ENCODE results near the gene MYF5.

The MYF5 gene

GRCh38 chr12:80721326-80721725 is 4.6 kb downstream of the MYF5 start:
- Histone ChIP-seq H2AFZ (ENCODE audit: low read depth, low read length) (no peak overlapping the region), H3K27ac (ENCODE audit: low read length) (no peak overlapping the region), H3K4me3 (ENCODE audit: low read depth in 1 of 2, low read length in 2 of 2) (no peak overlapping the region), H3K9me3 (ENCODE audit: insufficient read depth, low read length, severe bottlenecking) (no peaks in the 10 kb centered on the region), H3K4me2 (ENCODE audit: insufficient read depth, low read length) (no peak overlapping the region), H4K20me1 (ENCODE audit: insufficient read depth, low read length) (no peaks in the 10 kb centered on the region), H3K36me3 (ENCODE audit: insufficient read depth, low read length) (no peaks in the 10 kb centered on the region), H3K4me1 (ENCODE audit: insufficient read depth, low read length) (no peaks in the 10 kb centered on the region), H3K27me3 (ENCODE audit: insufficient read depth, low read length, poor library complexity) (no peaks in the 10 kb centered on the region), H3K79me2 (ENCODE audit: insufficient read depth, low read length) (no peaks in the 10 kb centered on the region), H3K9ac (ENCODE audit: low read depth, low read length) (no peak overlapping the region)
- TF ChIP-seq EZH2 (IDR thresholded peaks at IDR 0.05; ENCODE audit: borderline replicate concordance, low read depth, low read length, severe bottlenecking) (no peak), CTCF (IDR thresholded peaks at IDR 0.05; ENCODE audit: borderline replicate concordance, extremely low read depth, low read length, poor library complexity, severe bottlenecking) (no peak)
- ATAC-seq (ENCODE audit: insufficient read depth, low read depth) (no peak), DNase-seq (no peak)

GRCh38 chr12:80745851-80746505 is 29.3 kb downstream of the MYF5 start:
- H3K9ac ChIP-seq (ENCODE audit: low read depth, low read length), result no peak overlapping the region
- no peaks in the 10 kb centered on the region for H3K27me3 ChIP-seq (ENCODE audit: insufficient read depth, low read length, poor library complexity)
- H3K79me2 ChIP-seq (ENCODE audit: insufficient read depth, low read length), result no peaks in the 10 kb centered on the region
- H2AFZ ChIP-seq (ENCODE audit: low read depth, low read length), result no peak overlapping the region
- H3K4me1 ChIP-seq (ENCODE audit: insufficient read depth, low read length), result no peaks in the 10 kb centered on the region
- no peak overlapping the region for H3K4me3 ChIP-seq (ENCODE audit: low read depth in 1 of 2, low read length in 2 of 2)
- H3K4me2 ChIP-seq (ENCODE audit: insufficient read depth, low read length), result no peak overlapping the region
- TF ChIP-seq EZH2 (IDR thresholded peaks at IDR 0.05; ENCODE audit: borderline replicate concordance, low read depth, low read length, severe bottlenecking), result no peak
- TF ChIP-seq CTCF (IDR thresholded peaks at IDR 0.05; ENCODE audit: borderline replicate concordance, extremely low read depth, low read length, poor library complexity, severe bottlenecking), result no peak
- H3K27ac ChIP-seq (ENCODE audit: low read length), result no peak overlapping the region
- no peaks in the 10 kb centered on the region for H3K36me3 ChIP-seq (ENCODE audit: insufficient read depth, low read length)
- H3K9me3 ChIP-seq (ENCODE audit: insufficient read depth, low read length, severe bottlenecking), result no peaks in the 10 kb centered on the region
- ATAC-seq (ENCODE audit: insufficient read depth, low read depth) (no peak), DNase-seq (no peak)
- no peaks in the 10 kb centered on the region for H4K20me1 ChIP-seq (ENCODE audit: insufficient read depth, low read length)

- Histone ChIP-seq H3K9ac (ENCODE audit: low read depth, low read length) (no peak overlapping the region), H3K79me2 (ENCODE audit: insufficient read depth, low read length) (no peaks in the 10 kb centered on the region), H3K4me2 (ENCODE audit: insufficient read depth, low read length) (no peak overlapping the region), H3K4me1 (ENCODE audit: insufficient read depth, low read length) (no peaks in the 10 kb centered on the region), H3K4me3 (ENCODE audit: low read depth in 1 of 2, low read length in 2 of 2) (no peak overlapping the region), H3K27ac (ENCODE audit: low read length) (no peak overlapping the region), H3K27me3 (ENCODE audit: insufficient read depth, low read length, poor library complexity) (no peaks in the 10 kb centered on the region), H4K20me1 (ENCODE audit: insufficient read depth, low read length) (no peaks in the 10 kb centered on the region), H2AFZ (ENCODE audit: low read depth, low read length) (no peak overlapping the region), H3K9me3 (ENCODE audit: insufficient read depth, low read length, severe bottlenecking) (no peaks in the 10 kb centered on the region), H3K36me3 (ENCODE audit: insufficient read depth, low read length) (no peaks in the 10 kb centered on the region)
- ATAC-seq (ENCODE audit: insufficient read depth, low read depth) (no peak), DNase-seq (no peak)
- TF ChIP-seq EZH2 (IDR thresholded peaks at IDR 0.05; ENCODE audit: borderline replicate concordance, low read depth, low read length, severe bottlenecking), result no peak
- no peak for TF ChIP-seq CTCF (IDR thresholded peaks at IDR 0.05; ENCODE audit: borderline replicate concordance, extremely low read depth, low read length, poor library complexity, severe bottlenecking)
These were observed 31.1 kb downstream of the MYF5 start for GRCh38 chr12:80747800-80748199.

Data from DND-41 (cell line).